K562 (cell line): ENCODE results near the gene PLA2G12B. TPM values are rescaled to one million over a fixed set of nuclear protein-coding genes. Genes with fewer than 3 reads are reported as not detected.

Experiments
- CHD4 ChIP-seq: fragments of 200-600 bp; sonication (generic); IDR thresholded peaks from 3 replicates; pipeline ENCODE4 v1.6.1; 2012; ENCODE audit warnings: low read depth, mild to moderate bottlenecking, mixed read lengths, low read length, inconsistent platforms; ENCODE audit not compliant: insufficient read depth, insufficient replicate concordance, poor library complexity, severe bottlenecking
- ETV6 ChIP-seq, 3 experiments: fragments of 150-350 bp in 1 of 3; sonication (generic) in 1 of 3; formaldehyde crosslinking in 1 of 3; IDR thresholded peaks; 2 replicates each; pipeline versions ENCODE4 v1.6.1 to v1.8.0; 2014 to 2022; ENCODE audit warnings: borderline replicate concordance in 2 of 3, low read depth in 2 of 3, antibody characterized with exemption in 1 of 3, low read length in 1 of 3, mild to moderate bottlenecking in 1 of 3, missing genetic modification reagents in 1 of 3
- FOXK2 ChIP-seq, 2 experiments: fragments of 450-650 bp; IDR thresholded peaks in 1 of 2; conservative IDR thresholded peaks in 1 of 2; 2 replicates each; pipeline ENCODE4 v1.6.1; 2016; ENCODE audit warnings: low read depth in 2 of 2, mild to moderate bottlenecking in 1 of 2
- KLF6 ChIP-seq: fragments of 250-450 bp; sonication (Bioruptor Pico); IDR thresholded peaks from 2 replicates; pipeline ENCODE4 v1.4.0; 2020; ENCODE audit warnings: mild to moderate bottlenecking, moderate library complexity, borderline replicate concordance
- NCOR1 ChIP-seq: fragments of 450-650 bp; IDR thresholded peaks from 2 replicates; pipeline ENCODE4 v1.6.1; 2016; ENCODE audit warnings: mild to moderate bottlenecking, moderate library complexity
- PHF20 ChIP-seq: fragments of 450-650 bp; IDR thresholded peaks from 2 replicates; pipeline ENCODE4 v1.6.1; 2018; ENCODE audit not compliant: partially characterized antibody
- SRSF7 ChIP-seq: fragments of 200-400 bp; formaldehyde crosslinking; optimal IDR thresholded peaks from 2 replicates; pipeline ENCODE3; 2017; ENCODE audit warnings: mild to moderate bottlenecking, low read depth, low read length
- ZNF830 ChIP-seq: fragments of 250-450 bp; sonication (Bioruptor Pico); IDR thresholded peaks from 2 replicates; pipeline ENCODE4 v1.5.0; 2021; ENCODE audit warnings: mild to moderate bottlenecking
- polyA plus RNA-seq, 8 experiments: library from polyadenylated mRNA; depleted of rRNA in 4 of 8; stranded (reverse) in 5 of 8; unstranded in 3 of 8; fragments of >200 nt; fragmentation: Nextera tagmentation in 2 of 8; fragmentation: Illumina TruSeq in 1 of 8; extraction: Ambion mirVana in 2 of 8; extraction: Trizol in 1 of 8; gene quantifications; 2 replicates each; pipeline versions ENCODE4 v1.2.1 to v1.2.3, GENCODE V29; 2011 to 2014; ENCODE audit warnings: inconsistent platforms in 1 of 8, missing spikeins in 1 of 8
- total RNA-seq, 7 experiments: library from RNA; depleted of rRNA in 6 of 7; stranded (reverse); fragments of >200 nt in 6 of 7; fragmentation: Illumina TruSeq in 2 of 7; extraction: Trizol in 2 of 7; gene quantifications; 2 replicates each; pipeline versions ENCODE4 v1.2.1 to v1.2.3, GENCODE V29; 2011 to 2021; ENCODE audit warnings: low replicate concordance in 1 of 7
- TF ChIP-seq, protein P1 (sequence below): sonication (generic); formaldehyde crosslinking; IDR thresholded peaks from 2 replicates; pipeline ENCODE4 v1.8.0; 2022; ENCODE audit warnings: missing genetic modification reagents, mild to moderate bottlenecking, borderline replicate concordance
- TF ChIP-seq, protein P2 (sequence below): fragments of 450-650 bp; IDR thresholded peaks from 2 replicates; pipeline ENCODE4 v1.6.1; 2016; ENCODE audit warnings: antibody characterized with exemption
- TF ChIP-seq, protein P3 (sequence below): fragments of 250-450 bp; sonication (Bioruptor Pico); IDR thresholded peaks from 2 replicates; pipeline ENCODE4 v1.5.0; 2022; ENCODE audit warnings: mild to moderate bottlenecking
- TF ChIP-seq, protein P4 (sequence below): fragments of 150-350 bp; IDR thresholded peaks from 2 replicates; pipeline ENCODE4 v1.6.1; 2014; ENCODE audit warnings: low read depth, mild to moderate bottlenecking, low read length, borderline replicate concordance

The PLA2G12B gene
- total and polyA plus RNA-seq, 9 of the 15 experiments (the other 6 are each of a cell fraction or from before 2014, with no cell fraction given), result not detected

DNA sequence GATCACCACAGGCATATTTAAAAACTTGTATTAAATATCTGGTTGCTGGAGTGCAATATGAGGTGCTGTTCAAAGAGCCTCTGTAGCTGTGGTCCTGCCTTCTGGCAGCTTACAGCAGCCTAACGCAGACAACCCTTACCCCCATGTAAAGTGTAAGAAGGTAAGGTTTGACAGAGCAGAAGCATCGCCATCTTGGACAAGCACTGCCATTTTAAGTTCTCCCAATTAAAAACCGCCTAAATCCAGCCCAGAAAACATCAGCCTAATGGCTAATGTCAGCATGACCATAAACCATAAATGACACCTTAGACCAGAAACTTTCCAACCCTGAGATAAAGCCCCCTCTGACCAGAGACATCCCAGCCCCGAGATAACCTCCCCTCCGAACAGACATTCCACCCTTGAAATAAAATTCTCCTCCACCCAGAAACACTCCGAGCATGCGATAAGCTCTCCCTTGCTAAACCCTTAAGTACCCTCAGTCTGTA, 66.4 kb downstream of the PLA2G12B start (continued):
- TF ChIP-seq, protein P1, sequence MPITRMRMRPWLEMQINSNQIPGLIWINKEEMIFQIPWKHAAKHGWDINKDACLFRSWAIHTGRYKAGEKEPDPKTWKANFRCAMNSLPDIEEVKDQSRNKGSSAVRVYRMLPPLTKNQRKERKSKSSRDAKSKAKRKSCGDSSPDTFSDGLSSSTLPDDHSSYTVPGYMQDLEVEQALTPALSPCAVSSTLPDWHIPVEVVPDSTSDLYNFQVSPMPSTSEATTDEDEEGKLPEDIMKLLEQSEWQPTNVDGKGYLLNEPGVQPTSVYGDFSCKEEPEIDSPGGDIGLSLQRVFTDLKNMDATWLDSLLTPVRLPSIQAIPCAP (CRISPR knock-in tag), result no peak
- no peak for TF ChIP-seq CHD4
- TF ChIP-seq SRSF7, result no peak
- TF ChIP-seq PHF20, result no peak
- peak; percentile 56 for TF ChIP-seq NCOR1
- TF ChIP-seq, protein P2, sequence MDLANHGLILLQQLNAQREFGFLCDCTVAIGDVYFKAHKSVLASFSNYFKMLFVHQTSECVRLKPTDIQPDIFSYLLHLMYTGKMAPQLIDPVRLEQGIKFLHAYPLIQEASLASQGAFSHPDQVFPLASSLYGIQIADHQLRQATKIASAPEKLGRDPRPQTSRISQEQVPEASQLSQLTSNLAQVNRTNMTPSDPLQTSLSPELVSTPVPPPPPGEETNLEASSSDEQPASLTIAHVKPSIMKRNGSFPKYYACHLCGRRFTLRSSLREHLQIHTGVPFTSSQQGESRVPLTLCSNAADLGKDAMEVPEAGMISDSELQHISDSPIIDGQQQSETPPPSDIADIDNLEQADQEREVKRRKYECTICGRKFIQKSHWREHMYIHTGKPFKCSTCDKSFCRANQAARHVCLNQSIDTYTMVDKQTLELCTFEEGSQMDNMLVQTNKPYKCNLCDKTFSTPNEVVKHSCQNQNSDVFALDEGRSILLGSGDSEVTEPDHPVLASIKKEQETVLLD, result no peak
- TF ChIP-seq, protein P3, sequence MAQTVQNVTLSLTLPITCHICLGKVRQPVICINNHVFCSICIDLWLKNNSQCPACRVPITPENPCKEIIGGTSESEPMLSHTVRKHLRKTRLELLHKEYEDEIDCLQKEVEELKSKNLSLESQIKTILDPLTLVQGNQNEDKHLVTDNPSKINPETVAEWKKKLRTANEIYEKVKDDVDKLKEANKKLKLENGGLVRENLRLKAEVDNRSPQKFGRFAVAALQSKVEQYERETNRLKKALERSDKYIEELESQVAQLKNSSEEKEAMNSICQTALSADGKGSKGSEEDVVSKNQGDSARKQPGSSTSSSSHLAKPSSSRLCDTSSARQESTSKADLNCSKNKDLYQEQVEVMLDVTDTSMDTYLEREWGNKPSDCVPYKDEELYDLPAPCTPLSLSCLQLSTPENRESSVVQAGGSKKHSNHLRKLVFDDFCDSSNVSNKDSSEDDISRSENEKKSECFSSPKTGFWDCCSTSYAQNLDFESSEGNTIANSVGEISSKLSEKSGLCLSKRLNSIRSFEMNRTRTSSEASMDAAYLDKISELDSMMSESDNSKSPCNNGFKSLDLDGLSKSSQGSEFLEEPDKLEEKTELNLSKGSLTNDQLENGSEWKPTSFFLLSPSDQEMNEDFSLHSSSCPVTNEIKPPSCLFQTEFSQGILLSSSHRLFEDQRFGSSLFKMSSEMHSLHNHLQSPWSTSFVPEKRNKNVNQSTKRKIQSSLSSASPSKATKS, result no peak
- TF ChIP-seq KLF6 (CRISPR knock-in tag), result peak; percentile 86; the same call in 1 of the 2 replicates
- TF ChIP-seq ZNF830 (CRISPR knock-in tag), result no peak
- TF ChIP-seq FOXK2 (conservative IDR thresholded peaks at IDR 0.05 in 1 of 2, IDR thresholded peaks at IDR 0.05 in 1 of 2; ENCODE audit: low read depth in 2 of 2), result no peak
- TF ChIP-seq, protein P4, sequence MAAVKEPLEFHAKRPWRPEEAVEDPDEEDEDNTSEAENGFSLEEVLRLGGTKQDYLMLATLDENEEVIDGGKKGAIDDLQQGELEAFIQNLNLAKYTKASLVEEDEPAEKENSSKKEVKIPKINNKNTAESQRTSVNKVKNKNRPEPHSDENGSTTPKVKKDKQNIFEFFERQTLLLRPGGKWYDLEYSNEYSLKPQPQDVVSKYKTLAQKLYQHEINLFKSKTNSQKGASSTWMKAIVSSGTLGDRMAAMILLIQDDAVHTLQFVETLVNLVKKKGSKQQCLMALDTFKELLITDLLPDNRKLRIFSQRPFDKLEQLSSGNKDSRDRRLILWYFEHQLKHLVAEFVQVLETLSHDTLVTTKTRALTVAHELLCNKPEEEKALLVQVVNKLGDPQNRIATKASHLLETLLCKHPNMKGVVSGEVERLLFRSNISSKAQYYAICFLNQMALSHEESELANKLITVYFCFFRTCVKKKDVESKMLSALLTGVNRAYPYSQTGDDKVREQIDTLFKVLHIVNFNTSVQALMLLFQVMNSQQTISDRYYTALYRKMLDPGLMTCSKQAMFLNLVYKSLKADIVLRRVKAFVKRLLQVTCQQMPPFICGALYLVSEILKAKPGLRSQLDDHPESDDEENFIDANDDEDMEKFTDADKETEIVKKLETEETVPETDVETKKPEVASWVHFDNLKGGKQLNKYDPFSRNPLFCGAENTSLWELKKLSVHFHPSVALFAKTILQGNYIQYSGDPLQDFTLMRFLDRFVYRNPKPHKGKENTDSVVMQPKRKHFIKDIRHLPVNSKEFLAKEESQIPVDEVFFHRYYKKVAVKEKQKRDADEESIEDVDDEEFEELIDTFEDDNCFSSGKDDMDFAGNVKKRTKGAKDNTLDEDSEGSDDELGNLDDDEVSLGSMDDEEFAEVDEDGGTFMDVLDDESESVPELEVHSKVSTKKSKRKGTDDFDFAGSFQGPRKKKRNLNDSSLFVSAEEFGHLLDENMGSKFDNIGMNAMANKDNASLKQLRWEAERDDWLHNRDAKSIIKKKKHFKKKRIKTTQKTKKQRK, result no peak
- TF ChIP-seq ETV6 (IDR thresholded peaks at IDR 0.05; ENCODE audit: borderline replicate concordance in 1 of 2, low read depth in 2 of 2, low read length in 1 of 2), result no peak
- TF ChIP-seq ETV6 (CRISPR knock-in tag; IDR thresholded peaks at IDR 0.05; ENCODE audit: borderline replicate concordance), result no peak
